ENCODE measurements around the gene TMEM17.

TMEM17 gene

DNA sequence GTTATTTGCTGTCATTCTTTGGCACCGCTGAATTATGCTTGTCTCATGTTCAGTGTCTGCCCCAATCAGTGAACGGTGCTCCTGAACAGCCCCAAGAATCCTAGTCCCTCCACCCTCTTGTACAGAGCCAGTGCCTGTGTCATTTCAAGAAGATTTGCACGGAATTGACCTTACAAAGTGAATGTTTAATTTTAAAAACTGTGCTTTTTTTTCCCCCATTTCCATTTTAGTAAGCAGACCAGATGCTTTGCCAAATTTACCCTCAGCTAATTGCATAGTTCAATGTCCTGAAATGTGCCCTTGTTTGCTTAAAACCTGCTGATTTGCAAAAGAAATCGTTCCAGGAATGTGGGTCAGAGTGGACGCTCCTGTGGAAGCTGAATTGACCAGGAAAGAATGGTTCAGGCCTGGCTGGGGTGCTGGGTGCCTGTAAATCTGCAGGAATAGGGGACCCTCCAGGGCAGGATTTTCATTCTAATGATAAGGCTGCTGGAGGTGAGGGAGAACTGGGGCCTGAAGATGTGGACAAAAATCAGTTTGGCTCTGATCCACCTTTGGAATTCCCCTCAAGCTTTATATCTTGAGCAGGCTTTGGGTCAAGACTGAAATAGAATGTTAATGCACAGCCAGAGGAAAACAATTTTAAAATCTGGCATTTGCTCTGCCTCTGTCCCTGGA, 20.1 kb downstream of the TMEM17 start:
- H2BK12ac ChIP-seq (ENCODE audit: low read length) = no peak overlapping the region
- H3K9me3 ChIP-seq (replicated peaks in 1 of 2; ENCODE audit: control insufficient read depth in 2 of 2, insufficient read depth in 1 of 2, low read depth in 1 of 2, low read length in 2 of 2) = no peaks in the 10 kb centered on the region
- H2BK5ac ChIP-seq (ENCODE audit: low read length) = no peak overlapping the region
- H3K9ac ChIP-seq (ENCODE audit: low read depth, low read length, poor library complexity) = no peak overlapping the region
- no peaks in the 10 kb centered on the region for H3K36me3 ChIP-seq (replicated peaks in 1 of 2; ENCODE audit: control insufficient read depth in 2 of 2, insufficient read depth in 2 of 2, low read length in 2 of 2)
- H2BK120ac ChIP-seq (ENCODE audit: low read depth, low read length) = no peak overlapping the region
- H3K4me3 ChIP-seq (ENCODE audit: low read length in 2 of 2) = no peak overlapping the region
- H3K23ac ChIP-seq (ENCODE audit: low read depth, low read length, poor library complexity) = no peak overlapping the region
- no peak overlapping the region for H3K4ac ChIP-seq (ENCODE audit: low read length)
- no peaks in the 10 kb centered on the region for H3K79me1 ChIP-seq (ENCODE audit: low read depth, low read length)
- H3K27me3 ChIP-seq (ENCODE audit: control insufficient read depth in 3 of 3, insufficient read depth in 3 of 3, low read depth in 1 of 3, low read length in 3 of 3) = no peaks in the 10 kb centered on the region
- no peak overlapping the region for H3K4me2 ChIP-seq (ENCODE audit: insufficient read depth, low read length, poor library complexity, severe bottlenecking)
- no peak overlapping the region for H3K27ac ChIP-seq (replicated peaks; ENCODE audit: low read length)
- H3K18ac ChIP-seq (ENCODE audit: low read length) = no peak overlapping the region
- no peak overlapping the region for H2AFZ ChIP-seq (ENCODE audit: low read length)
- H2AK5ac ChIP-seq (ENCODE audit: low read depth, low read length) = no peak overlapping the region
- H4K91ac ChIP-seq (ENCODE audit: low read depth, low read length, poor library complexity) = no peak overlapping the region
- no peak overlapping the region for H4K8ac ChIP-seq (ENCODE audit: low read depth, low read length)
- WGBS, 2 donors (ENCODE audit: extremely low coverage in 2 of 2, insufficient read length in 2 of 2, insufficient replicate concordance in 1 of 2) = no CpG with 5 or more reads among the region's 5 CpGs
- H3K14ac ChIP-seq (ENCODE audit: low read length) = no peak overlapping the region
- H2BK15ac ChIP-seq (ENCODE audit: low read length) = no peak overlapping the region
- no peak for DNase-seq (ENCODE audit: low spot score)
- H3K4me1 ChIP-seq (ENCODE audit: control insufficient read depth in 2 of 2, insufficient read depth in 1 of 2, low read depth in 1 of 2, low read length in 2 of 2) = peaks cover 0 to 2% of the 10 kb centered on the region in 2 donors

DNA sequence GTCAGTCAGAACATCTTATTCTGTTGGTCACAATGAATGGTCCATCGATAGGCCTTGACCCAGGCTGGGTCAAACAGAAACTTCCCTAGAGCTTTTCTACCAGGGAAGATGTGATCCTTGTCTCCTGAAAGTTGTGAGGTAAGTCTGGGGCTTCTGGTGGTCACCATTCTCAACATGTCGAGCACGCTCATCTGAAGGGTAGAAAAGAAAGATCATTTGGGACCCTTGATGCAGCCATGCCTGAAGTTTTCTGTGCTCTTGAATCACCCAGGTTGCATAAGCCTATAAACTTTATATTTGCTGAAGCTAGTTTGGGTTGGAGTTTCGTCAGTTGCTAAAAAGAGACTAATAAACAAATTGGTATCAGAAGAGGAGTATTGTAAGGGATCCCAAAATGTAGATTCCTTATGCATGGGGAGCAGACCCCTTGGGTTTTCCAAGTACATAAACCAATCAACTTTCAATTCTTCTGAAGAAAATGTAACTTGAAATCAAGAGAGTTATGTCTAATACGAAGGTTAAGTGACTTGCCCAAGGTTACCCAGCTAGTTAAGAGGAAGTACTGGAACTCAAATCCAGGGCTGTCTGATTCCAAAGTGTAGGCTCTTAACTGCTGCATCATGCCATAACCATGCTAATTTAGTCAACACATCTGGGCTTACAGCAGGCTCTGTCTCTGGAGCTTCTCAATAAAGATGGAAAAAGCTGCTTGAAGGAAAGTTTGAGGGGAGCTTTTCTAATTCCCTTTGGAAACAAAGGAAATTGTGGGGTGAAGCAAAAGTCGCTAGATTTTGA, 23.2 kb downstream of the TMEM17 start:
- H3K4ac ChIP-seq (ENCODE audit: low read length) = no peak overlapping the region
- no CpG with 5 or more reads among the region's 6 CpGs for whole genome bisulfite sequencing, 2 donors (ENCODE audit: extremely low coverage in 2 of 2, insufficient read length in 2 of 2, insufficient replicate concordance in 1 of 2)

DNA sequence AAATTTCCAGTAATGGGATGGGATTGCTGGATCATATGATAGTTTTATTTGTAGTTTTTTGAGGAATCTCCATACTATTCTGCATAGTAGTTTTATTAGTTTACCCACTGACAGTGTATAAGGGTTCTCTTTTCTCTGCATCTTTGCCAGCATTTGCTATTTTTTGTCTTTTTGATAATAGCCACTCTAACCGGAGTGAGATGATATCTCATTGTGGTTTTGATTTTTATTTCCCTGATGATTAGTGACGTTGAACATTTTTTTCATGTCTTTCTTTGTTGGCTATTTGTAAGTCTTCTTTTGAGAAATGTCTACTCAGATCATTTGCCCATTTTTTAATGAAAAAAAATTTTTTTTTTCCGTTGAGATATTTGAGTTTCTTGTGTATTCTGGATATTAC, 26.1 kb downstream of the TMEM17 start:
- H3K36me3 ChIP-seq (replicated peaks in 1 of 2; ENCODE audit: control insufficient read depth in 2 of 2, insufficient read depth in 2 of 2, low read length in 2 of 2) = no peaks in the 10 kb centered on the region
- H2BK15ac ChIP-seq (ENCODE audit: low read length) = no peak overlapping the region
- H3K9me3 ChIP-seq (replicated peaks in 1 of 2; ENCODE audit: control insufficient read depth in 2 of 2, insufficient read depth in 1 of 2, low read depth in 1 of 2, low read length in 2 of 2) = no peaks in the 10 kb centered on the region
- H4K8ac ChIP-seq (ENCODE audit: low read depth, low read length) = no peak overlapping the region
- no peak for DNase-seq (ENCODE audit: low spot score)
- no peak overlapping the region for H3K27ac ChIP-seq (replicated peaks; ENCODE audit: low read length)
- H3K4ac ChIP-seq (ENCODE audit: low read length) = no peak overlapping the region
- no peak overlapping the region for H2AK5ac ChIP-seq (ENCODE audit: low read depth, low read length)
- no peak overlapping the region for H3K18ac ChIP-seq (ENCODE audit: low read length)
- H3K27me3 ChIP-seq (ENCODE audit: control insufficient read depth in 3 of 3, insufficient read depth in 3 of 3, low read depth in 1 of 3, low read length in 3 of 3) = no peaks in the 10 kb centered on the region
- H2BK12ac ChIP-seq (ENCODE audit: low read length) = no peak overlapping the region
- H3K14ac ChIP-seq (ENCODE audit: low read length) = no peak overlapping the region
- H4K91ac ChIP-seq (ENCODE audit: low read depth, low read length, poor library complexity) = no peak overlapping the region
- no peak overlapping the region for H3K23ac ChIP-seq (ENCODE audit: low read depth, low read length, poor library complexity)
- H3K9ac ChIP-seq (ENCODE audit: low read depth, low read length, poor library complexity) = no peak overlapping the region
- H2BK120ac ChIP-seq (ENCODE audit: low read depth, low read length) = no peak overlapping the region
- no peak overlapping the region for H2BK5ac ChIP-seq (ENCODE audit: low read length)
- no peaks in the 10 kb centered on the region for H3K79me1 ChIP-seq (ENCODE audit: low read depth, low read length)
- H3K4me3 ChIP-seq (ENCODE audit: low read length in 2 of 2) = no peak overlapping the region
- H3K4me2 ChIP-seq (ENCODE audit: insufficient read depth, low read length, poor library complexity, severe bottlenecking) = no peak overlapping the region
- no peak overlapping the region for H2AFZ ChIP-seq (ENCODE audit: low read length)
- H3K4me1 ChIP-seq (ENCODE audit: control insufficient read depth in 2 of 2, insufficient read depth in 1 of 2, low read depth in 1 of 2, low read length in 2 of 2) = peaks cover 12 to 21% of the 10 kb centered on the region in 2 donors
- WGBS, 2 donors (ENCODE audit: extremely low coverage in 2 of 2, insufficient read length in 2 of 2, insufficient replicate concordance in 1 of 2) = no CpG with 5 or more reads among the region's 3 CpGs

More for the DNA sequence above, 23.2 kb downstream of the TMEM17 start:
- peaks cover 2 to 4% of the 10 kb centered on the region in 2 donors for H3K4me1 ChIP-seq (ENCODE audit: control insufficient read depth in 2 of 2, insufficient read depth in 1 of 2, low read depth in 1 of 2, low read length in 2 of 2)
- no peaks in the 10 kb centered on the region for H3K27me3 ChIP-seq (ENCODE audit: control insufficient read depth in 3 of 3, insufficient read depth in 3 of 3, low read depth in 1 of 3, low read length in 3 of 3)
- no peak overlapping the region for H4K91ac ChIP-seq (ENCODE audit: low read depth, low read length, poor library complexity)
- H3K4me3 ChIP-seq (ENCODE audit: low read length in 2 of 2) = no peak overlapping the region
- H3K27ac ChIP-seq (replicated peaks; ENCODE audit: low read length) = no peak overlapping the region
- H3K23ac ChIP-seq (ENCODE audit: low read depth, low read length, poor library complexity) = no peak overlapping the region
- H2AFZ ChIP-seq (ENCODE audit: low read length) = no peak overlapping the region
- no peaks in the 10 kb centered on the region for H3K9me3 ChIP-seq (replicated peaks in 1 of 2; ENCODE audit: control insufficient read depth in 2 of 2, insufficient read depth in 1 of 2, low read depth in 1 of 2, low read length in 2 of 2)
- no peak overlapping the region for H3K14ac ChIP-seq (ENCODE audit: low read length)
- no peak overlapping the region for H4K8ac ChIP-seq (ENCODE audit: low read depth, low read length)
- no peak overlapping the region for H3K9ac ChIP-seq (ENCODE audit: low read depth, low read length, poor library complexity)
- no peak overlapping the region for H2AK5ac ChIP-seq (ENCODE audit: low read depth, low read length)
- no peaks in the 10 kb centered on the region for H3K79me1 ChIP-seq (ENCODE audit: low read depth, low read length)
- H2BK5ac ChIP-seq (ENCODE audit: low read length) = no peak overlapping the region
- H3K18ac ChIP-seq (ENCODE audit: low read length) = no peak overlapping the region
- H2BK12ac ChIP-seq (ENCODE audit: low read length) = no peak overlapping the region
- H2BK120ac ChIP-seq (ENCODE audit: low read depth, low read length) = no peak overlapping the region
- no peak overlapping the region for H2BK15ac ChIP-seq (ENCODE audit: low read length)
- DNase-seq (ENCODE audit: low spot score) = no peak
- no peaks in the 10 kb centered on the region for H3K36me3 ChIP-seq (replicated peaks in 1 of 2; ENCODE audit: control insufficient read depth in 2 of 2, insufficient read depth in 2 of 2, low read length in 2 of 2)
- no peak overlapping the region for H3K4me2 ChIP-seq (ENCODE audit: insufficient read depth, low read length, poor library complexity, severe bottlenecking)

DNA sequence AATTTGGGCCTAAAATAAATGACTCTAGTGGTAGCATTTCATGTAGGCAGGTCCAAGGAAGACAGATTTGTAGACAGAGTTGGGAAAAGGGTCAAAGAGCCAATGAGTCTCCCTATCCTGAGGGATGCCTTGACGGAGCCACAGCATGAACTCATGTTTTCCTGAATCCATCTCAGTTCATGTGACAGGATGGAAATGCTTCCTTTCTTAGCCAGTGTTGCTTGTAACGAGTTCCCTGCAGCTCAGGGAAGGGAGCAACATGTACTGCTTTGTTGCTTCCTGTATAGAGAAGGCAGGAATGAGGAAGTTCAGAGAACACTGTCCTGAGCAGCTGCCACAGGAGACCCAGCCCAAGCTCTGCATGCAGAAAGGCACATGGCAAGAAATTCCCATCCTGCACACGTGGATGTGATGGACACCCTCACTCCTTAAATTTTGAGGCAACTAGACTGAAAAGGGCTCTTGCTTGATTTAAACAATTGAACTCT, 27.9 kb downstream of the TMEM17 start:
- H3K14ac ChIP-seq (ENCODE audit: low read length) = no peak overlapping the region
- DNase-seq (ENCODE audit: low spot score) = no peak
- peaks cover 14 to 22% of the 10 kb centered on the region in 2 donors for H3K4me1 ChIP-seq (ENCODE audit: control insufficient read depth in 2 of 2, insufficient read depth in 1 of 2, low read depth in 1 of 2, low read length in 2 of 2)
- H3K4ac ChIP-seq (ENCODE audit: low read length) = no peak overlapping the region
- no peak overlapping the region for H3K4me3 ChIP-seq (ENCODE audit: low read length in 2 of 2)
- H2BK12ac ChIP-seq (ENCODE audit: low read length) = no peak overlapping the region
- no peak overlapping the region for H3K9ac ChIP-seq (ENCODE audit: low read depth, low read length, poor library complexity)
- H3K27me3 ChIP-seq (ENCODE audit: control insufficient read depth in 3 of 3, insufficient read depth in 3 of 3, low read depth in 1 of 3, low read length in 3 of 3) = no peaks in the 10 kb centered on the region
- H4K91ac ChIP-seq (ENCODE audit: low read depth, low read length, poor library complexity) = no peak overlapping the region
- H2AK5ac ChIP-seq (ENCODE audit: low read depth, low read length) = no peak overlapping the region
- H3K18ac ChIP-seq (ENCODE audit: low read length) = no peak overlapping the region
- H2AFZ ChIP-seq (ENCODE audit: low read length) = peak overlapping the region; percentile 54
- H3K27ac ChIP-seq (replicated peaks; ENCODE audit: low read length) = no peak overlapping the region
- H3K79me1 ChIP-seq (ENCODE audit: low read depth, low read length) = no peaks in the 10 kb centered on the region
- no peak overlapping the region for H4K8ac ChIP-seq (ENCODE audit: low read depth, low read length)
- no peak overlapping the region for H2BK15ac ChIP-seq (ENCODE audit: low read length)
- H3K36me3 ChIP-seq (replicated peaks in 1 of 2; ENCODE audit: control insufficient read depth in 2 of 2, insufficient read depth in 2 of 2, low read length in 2 of 2) = no peaks in the 10 kb centered on the region
- H3K4me2 ChIP-seq (ENCODE audit: insufficient read depth, low read length, poor library complexity, severe bottlenecking) = no peak overlapping the region
- H2BK5ac ChIP-seq (ENCODE audit: low read length) = no peak overlapping the region
- no peaks in the 10 kb centered on the region for H3K9me3 ChIP-seq (replicated peaks in 1 of 2; ENCODE audit: control insufficient read depth in 2 of 2, insufficient read depth in 1 of 2, low read depth in 1 of 2, low read length in 2 of 2)
- WGBS, 2 donors (ENCODE audit: extremely low coverage in 2 of 2, insufficient read length in 2 of 2, insufficient replicate concordance in 1 of 2) = no CpG with 5 or more reads among the region's 3 CpGs
- no peak overlapping the region for H2BK120ac ChIP-seq (ENCODE audit: low read depth, low read length)
- no peak overlapping the region for H3K23ac ChIP-seq (ENCODE audit: low read depth, low read length, poor library complexity)

Measured in neuronal stem cell (in vitro differentiated cells).